PC-3 (cell line): ENCODE data around the gene SPATA46. TPM values are rescaled to one million over a fixed set of nuclear protein-coding genes. Genes with fewer than 3 reads are reported as not detected.
A peak's percentile ranks its signal among the peaks of the same experiment; 100 is the strongest.

ENCODE experiments used
- ATAC-seq: fragments of 200-7000 bp; cut with Tn5 transposase; 2 replicates; pipeline ENCODE4 v1.9.1; 2020; ENCODE audit warnings: mild to moderate bottlenecking, moderate library complexity
- BruUV-seq: library from RNA; stranded (reverse); fragments of 400-500 nt; replicated peaks from 2 replicates; lab custom pipeline; 2021; lab: Mats Ljungman, UMichigan
- CTCF ChIA-PET: fragments of 300-600 bp; sonication (Branson Sonifier 250); formaldehyde crosslinking; loops from one replicate; lab custom pipeline; 2022; ENCODE audit warnings: antibody characterized with exemption; lab: Charles Lee
- POLR2A ChIA-PET: fragments of 300-600 bp; sonication (Branson Sonifier 250); formaldehyde crosslinking; loops from one replicate; lab custom pipeline; 2022; ENCODE audit warnings: antibody characterized with exemption; ENCODE audit not compliant: unreplicated experiment; lab: Charles Lee
- DNase-seq: peaks from one replicate; pipeline ENCODE4 v3.0.0-alpha.2; 2015
- H2AFZ ChIP-seq: fragments of 300-600 bp; sonication (generic); 2 replicates; pipeline ENCODE4 v1.6.0; 2016; ENCODE audit warnings: antibody characterized with exemption, low read length
- H3F3A ChIP-seq: fragments of 300-600 bp; sonication (generic); one replicate; pipeline ENCODE4 v1.6.0; 2017; ENCODE audit warnings: antibody characterized with exemption, low read length, control low read depth, mild to moderate bottlenecking; ENCODE audit not compliant: unreplicated experiment
- H3K27ac ChIP-seq: fragments of 300-600 bp; sonication (generic); 2 replicates; pipeline ENCODE4 v1.5.1; 2016; ENCODE audit warnings: mild to moderate bottlenecking, low read length
- H3K27me3 ChIP-seq: fragments of 300-600 bp; sonication (generic); 2 replicates; pipeline ENCODE4 v1.6.1; 2016; ENCODE audit warnings: low read length, mixed read lengths
- H3K36me3 ChIP-seq: fragments of 300-600 bp; sonication (generic); 2 replicates; pipeline ENCODE4 v1.6.1; 2016; ENCODE audit warnings: low read depth, mixed run types, low read length, mixed read lengths
- H3K4me1 ChIP-seq: fragments of 300-600 bp; sonication (generic); 2 replicates; pipeline ENCODE4 v1.5.1; 2016; ENCODE audit warnings: low read length; ENCODE audit not compliant: insufficient read depth
- H3K4me2 ChIP-seq: fragments of 300-600 bp; sonication (generic); 2 replicates; pipeline ENCODE4 v1.6.0; 2016; ENCODE audit warnings: low read length
- H3K4me3 ChIP-seq: fragments of 300-600 bp; sonication (generic); 2 replicates; pipeline ENCODE4 v1.5.1; 2016; ENCODE audit warnings: mild to moderate bottlenecking, low read length, mixed read lengths
- H3K79me2 ChIP-seq: fragments of 300-600 bp; sonication (generic); 2 replicates; pipeline ENCODE4 v1.6.1; 2017; ENCODE audit warnings: low read length, mixed read lengths
- H3K9ac ChIP-seq: fragments of 300-600 bp; sonication (generic); 2 replicates; pipeline ENCODE4 v1.6.0; 2016; ENCODE audit warnings: mild to moderate bottlenecking, low read length
- H3K9me2 ChIP-seq: fragments of 300-600 bp; sonication (generic); replicated peaks from 2 replicates; pipeline ENCODE4 v1.6.1; 2016; ENCODE audit warnings: mixed run types, low read length, mixed read lengths
- H3K9me3 ChIP-seq: fragments of 300-600 bp; sonication (generic); 2 replicates; pipeline ENCODE4 v1.6.1; 2016; ENCODE audit warnings: low read length, mixed read lengths
- H4K20me1 ChIP-seq: fragments of 300-600 bp; sonication (generic); 2 replicates; pipeline ENCODE4 v1.6.1; 2016; ENCODE audit warnings: low read length, mixed read lengths
- CTCF ChIP-seq: fragments of 300-600 bp; sonication (generic); conservative IDR thresholded peaks from 2 replicates; pipeline ENCODE4 v1.5.1; 2017; ENCODE audit warnings: antibody characterized with exemption, low read depth, mild to moderate bottlenecking, low read length
- EZH2 ChIP-seq: fragments of 300-600 bp; sonication (generic); IDR thresholded peaks from one replicate; pipeline ENCODE4 v1.6.1; 2017; ENCODE audit warnings: antibody characterized with exemption, mild to moderate bottlenecking, low read length; ENCODE audit not compliant: unreplicated experiment
- EZH2phosphoT487 ChIP-seq: fragments of 300-600 bp; sonication (generic); IDR thresholded peaks from 2 replicates; pipeline ENCODE4 v1.6.1; 2018; ENCODE audit warnings: mild to moderate bottlenecking, antibody characterized with exemption, low read length, borderline replicate concordance
- intact Hi-C: fragments of 100-400 bp; cut with micrococcal nuclease; formaldehyde crosslinking; loops from 2 replicates; pipeline ENCODE4 v1.9.0; 2023
- total RNA-seq: library from RNA; depleted of rRNA; stranded (reverse); fragments of >200 nt; gene quantifications from 2 replicates; pipeline ENCODE4 v1.2.3, GENCODE V29; 2014

Gene SPATA46
- total RNA-seq, 1 experiment from 2014 or later, result not detected

- H3K9ac ChIP-seq, result no peak overlapping the region
- POLR2A ChIA-PET, result no interaction called here
Observed at GRCh38 chr1:162357681-162358266, 18.9 kb downstream of the SPATA46 start.

GRCh38 chr1:162353702-162354101 is 23.0 kb downstream of the SPATA46 start:
- POLR2A ChIA-PET, result no interaction called here
- intact Hi-C loops, result no loop called here
- peaks cover 21% of the 10 kb centered on the region for H3K4me1 ChIP-seq

More at GRCh38 chr1:162357681-162358266, 18.9 kb downstream of the SPATA46 start:
- Histone ChIP-seq H3K9me3 (no peaks in the 10 kb centered on the region), H3K9me2 (no peaks in the 10 kb centered on the region), H3K27ac (no peak overlapping the region), H4K20me1 (no peaks in the 10 kb centered on the region), H3K4me2 (no peak overlapping the region), H2AFZ (no peak overlapping the region), H3F3A (no peaks in the 10 kb centered on the region), H3K36me3 (no peaks in the 10 kb centered on the region), H3K79me2 (no peaks in the 10 kb centered on the region), H3K27me3 (no peaks in the 10 kb centered on the region), H3K4me1 (no peaks in the 10 kb centered on the region), H3K4me3 (no peak overlapping the region)
- DNase-seq (peak; percentile 75), ATAC-seq (peak; percentile 70)
- no TSS peak for BruUV-seq
- TF ChIP-seq CTCF (peak; percentile 92), EZH2phosphoT487 (no peak), EZH2 (no peak)
- CTCF ChIA-PET, result interaction anchor here (0.5 to 1.1 kb wide), 19 partner anchors 18 to 957 kb away, joined by 3 to 14 read pairs (median 4); partner anchors contain the start of gene C1orf226
- intact Hi-C loops, result loop anchor here (1.0 to 5.0 kb wide), 3 partner anchors 35 to 248 kb away; no protein-coding TSS in a partner anchor

More at GRCh38 chr1:162353702-162354101, 23.0 kb downstream of the SPATA46 start:
- H3K9ac ChIP-seq, result no peak overlapping the region
- H3K79me2 ChIP-seq, result no peaks in the 10 kb centered on the region
- H3K4me2 ChIP-seq, result no peak overlapping the region
- H3K9me2 ChIP-seq, result no peaks in the 10 kb centered on the region
- ATAC-seq (no peak), DNase-seq (no peak)
- H3F3A ChIP-seq, result no peaks in the 10 kb centered on the region
- no peaks in the 10 kb centered on the region for H3K36me3 ChIP-seq
- H3K27ac ChIP-seq, result no peak overlapping the region
- CTCF ChIA-PET, result interaction anchor here (0.5 kb wide), 1 partner anchor 160 kb away, joined by 5 read pairs; no protein-coding TSS in a partner anchor
- no TSS peak for BruUV-seq
- no peak overlapping the region for H3K4me3 ChIP-seq
- H3K9me3 ChIP-seq, result no peaks in the 10 kb centered on the region
- no peak overlapping the region for H2AFZ ChIP-seq
- H3K27me3 ChIP-seq, result no peaks in the 10 kb centered on the region
- no peak for TF ChIP-seq EZH2
- no peak for TF ChIP-seq CTCF
- H4K20me1 ChIP-seq, result no peaks in the 10 kb centered on the region
